Endodermal cell (in vitro differentiated cells): ENCODE results near the gene SSBP4. TPM values are rescaled to one million over a fixed set of nuclear protein-coding genes. Genes with fewer than 3 reads are reported as not detected.
A peak's percentile ranks its signal among the peaks of the same experiment; 100 is the strongest.

Source experiments
- DNase-seq: peaks from one replicate; pipeline ENCODE4 v3.0.0-alpha.2; 2017
- H3K27ac ChIP-seq: 2 replicates; pipeline ENCODE4 v1.5.1; 2013; ENCODE audit warnings: mild to moderate bottlenecking, low read depth, low read length, moderate library complexity
- H3K27me3 ChIP-seq: 2 replicates; pipeline ENCODE4 v1.6.1; 2013; ENCODE audit warnings: mild to moderate bottlenecking, low read length, moderate library complexity; ENCODE audit not compliant: insufficient read depth, control insufficient read depth, poor library complexity, severe bottlenecking
- H3K36me3 ChIP-seq: 2 replicates; pipeline ENCODE4 v1.7.0; 2013; ENCODE audit warnings: mild to moderate bottlenecking, low read length, moderate library complexity; ENCODE audit not compliant: control insufficient read depth, insufficient read depth
- H3K4me1 ChIP-seq: one replicate; pipeline ENCODE4 v1.7.0; 2013; ENCODE audit warnings: low read length; ENCODE audit not compliant: control insufficient read depth, insufficient read depth
- H3K4me3 ChIP-seq: 2 replicates; pipeline ENCODE4 v1.5.1; 2013; ENCODE audit warnings: mild to moderate bottlenecking, low read length, moderate library complexity
- H3K9ac ChIP-seq: 2 replicates; pipeline ENCODE4 v1.6.1; 2013; ENCODE audit warnings: mild to moderate bottlenecking, low read length, moderate library complexity; ENCODE audit not compliant: poor library complexity, severe bottlenecking; ENCODE audit errors: extremely low read depth
- H3K9me3 ChIP-seq: 2 replicates; pipeline ENCODE4 v1.6.1; 2013; ENCODE audit warnings: mild to moderate bottlenecking, low read length, moderate library complexity; ENCODE audit not compliant: control insufficient read depth
- H3K27ac Mint-ChIP-seq: 2 replicates; pipeline ENCODE4 v1.8.0; 2020; ENCODE audit warnings: mixed read lengths
- H3K27me3 Mint-ChIP-seq: 2 replicates; pipeline ENCODE4 v1.8.0; 2021; ENCODE audit warnings: mild to moderate bottlenecking, mixed read lengths; ENCODE audit not compliant: insufficient read depth
- H3K36me3 Mint-ChIP-seq: 2 replicates; pipeline ENCODE4 v1.8.0; 2020; ENCODE audit warnings: low read depth, mixed read lengths
- H3K4me1 Mint-ChIP-seq: 2 replicates; pipeline ENCODE4 v1.8.0; 2020; ENCODE audit warnings: mixed read lengths
- H3K4me3 Mint-ChIP-seq: 2 replicates; pipeline ENCODE4 v1.8.0; 2020; ENCODE audit warnings: mild to moderate bottlenecking, moderate library complexity, mixed read lengths
- H3K9me3 Mint-ChIP-seq: 2 replicates; pipeline ENCODE4 v1.8.0; 2020; ENCODE audit warnings: mild to moderate bottlenecking, mixed read lengths
- CTCF ChIP-seq: fragments of 200-600 bp; sonication (generic); conservative IDR thresholded peaks from 2 replicates; pipeline ENCODE4 v1.5.0; 2021; ENCODE audit warnings: antibody characterized with exemption, mild to moderate bottlenecking
- WGBS, 2 experiments: methylation state at CpG; one replicate each; pipeline versions ENCODE4 v1.1.5 to v1.1.7; 2013; ENCODE audit warnings: missing lambda C conversion rate in 2 of 2, mixed read lengths in 1 of 2; ENCODE audit not compliant: insufficient coverage in 1 of 2, insufficient read length in 1 of 2; 5-methylcytosine and 5-hydroxymethylcytosine counted together
- total RNA-seq, 2 donors: library from RNA; stranded (reverse); fragmentation: NEBNext Ultra II Directional in 1 of 2; extraction: Animal tissue kit (Norgen Biotek cat#: 25700) in 1 of 2; gene quantifications; 2 replicates in 1 of 2; 3 replicates in 1 of 2; pipeline ENCODE4 v1.2.1, GENCODE V29; 2021

SSBP4 gene
- total RNA-seq, 2 donors from 2014 or later: 35.9 to 43.5 TPM

- Mint-ChIP-seq H3K4me1 (peaks cover 5% of the 10 kb centered on the region), H3K9me3 (no peaks in the 10 kb centered on the region), H3K27ac (no peak overlapping the region), H3K4me3 (peak overlapping the region; percentile 45), H3K36me3 (no peaks in the 10 kb centered on the region), H3K27me3 (peaks cover 4% of the 10 kb centered on the region)
- H3K36me3 ChIP-seq: no peaks in the 10 kb centered on the region
- H3K27me3 ChIP-seq: no peaks in the 10 kb centered on the region
- 26 to 48% methylated on average over 8 to 13 of the region's 13 CpGs for WGBS, 2 experiments
- peaks cover 7% of the 10 kb centered on the region for H3K4me1 ChIP-seq
- peak overlapping the region; percentile 94 for H3K27ac ChIP-seq
- H3K9ac ChIP-seq: peak overlapping the region; percentile 69
- TF ChIP-seq CTCF: no peak
- peak overlapping the region; percentile 58 for H3K4me3 ChIP-seq
- no peaks in the 10 kb centered on the region for H3K9me3 ChIP-seq
- peak; percentile 70 for DNase-seq
Observed at GRCh38 chr19:18429717-18430416, 10.7 kb downstream of the SSBP4 start.

GRCh38 chr19:18430417-18431144 is 11.4 kb downstream of the SSBP4 start:
- DNase-seq: no peak
- Mint-ChIP-seq H3K27me3 (peaks cover 4% of the 10 kb centered on the region), H3K4me1 (peaks cover 5% of the 10 kb centered on the region), H3K27ac (no peak overlapping the region), H3K36me3 (no peaks in the 10 kb centered on the region), H3K9me3 (no peaks in the 10 kb centered on the region), H3K4me3 (peak overlapping the region; percentile 19)
- 89 to 92% methylated on average over 12 to 21 of the region's 21 CpGs for WGBS, 2 experiments
- no peak for TF ChIP-seq CTCF
- Histone ChIP-seq H3K9me3 (no peaks in the 10 kb centered on the region), H3K27ac (no peak overlapping the region), H3K36me3 (no peaks in the 10 kb centered on the region), H3K9ac (no peak overlapping the region), H3K4me1 (peaks cover 7% of the 10 kb centered on the region), H3K4me3 (no peak overlapping the region), H3K27me3 (no peaks in the 10 kb centered on the region)

GRCh38 chr19:18431351-18432197 is 12.4 kb downstream of the SSBP4 start:
- H3K4me1 Mint-ChIP-seq: peaks cover 2% of the 10 kb centered on the region
- 89 to 90% methylated on average over 9 to 28 of the region's 34 CpGs for WGBS, 2 experiments
- H3K9me3 Mint-ChIP-seq: no peaks in the 10 kb centered on the region
- H3K27ac ChIP-seq: no peak overlapping the region
- no peaks in the 10 kb centered on the region for H3K27me3 ChIP-seq
- peaks cover 3% of the 10 kb centered on the region for H3K36me3 ChIP-seq
- peak overlapping the region; percentile 58 for H3K4me3 Mint-ChIP-seq
- peaks cover 3% of the 10 kb centered on the region for H3K27me3 Mint-ChIP-seq
- H3K9me3 ChIP-seq: no peaks in the 10 kb centered on the region
- H3K27ac Mint-ChIP-seq: peak overlapping the region; percentile 72
- DNase-seq: no peak
- no peak overlapping the region for H3K9ac ChIP-seq
- TF ChIP-seq CTCF: no peak
- H3K4me3 ChIP-seq: no peak overlapping the region
- H3K4me1 ChIP-seq: peaks cover 7% of the 10 kb centered on the region
- H3K36me3 Mint-ChIP-seq: peaks cover 6% of the 10 kb centered on the region
